ENCODE results near the gene TARS1. TPM values are rescaled to one million over a fixed set of nuclear protein-coding genes. Genes with fewer than 3 reads are reported as not detected.

Gene TARS1
- total and polyA plus RNA-seq, 10 of the 15 experiments (the other 5 are each of a cell fraction or from before 2014, with no cell fraction given) = 163 to 350 (median 228) TPM

DNA sequence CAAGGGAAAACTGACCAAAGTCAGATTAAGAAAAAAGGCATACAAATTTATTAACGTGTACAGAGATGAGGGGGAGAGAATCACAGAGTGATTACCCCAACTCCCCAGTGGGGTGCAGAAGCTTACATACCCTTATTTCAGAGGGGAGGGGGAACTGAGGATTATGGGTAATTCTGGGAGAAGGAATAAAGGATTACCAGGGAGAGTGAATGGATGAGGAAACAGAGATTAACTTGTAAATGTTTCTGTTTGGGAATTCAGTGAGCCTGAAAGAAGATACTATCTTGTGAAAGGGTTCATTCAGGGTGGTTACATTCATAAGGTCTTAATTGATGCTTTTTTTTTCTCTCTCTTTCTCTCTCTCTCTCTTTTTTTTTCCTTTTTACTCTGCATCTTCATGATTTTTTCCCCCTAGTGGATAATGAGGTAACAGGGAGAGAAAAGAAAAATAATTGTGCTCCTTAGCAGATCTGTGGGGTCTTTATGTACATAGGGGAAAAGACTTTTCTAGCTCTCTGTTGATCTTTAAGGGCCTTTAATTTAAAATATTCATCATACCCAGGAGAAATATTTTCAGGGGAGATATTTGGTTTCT lies 49.4 kb downstream of the TARS1 start:
- no peaks in the 10 kb centered on the region for H4K20me1 ChIP-seq (ENCODE audit: control insufficient read depth, insufficient read depth)
- in situ Hi-C loops (cut with MboI) = no loop called here
- DNase-seq (ENCODE audit: low read depth, low spot score) (no peak), FAIRE-seq (no peak), ATAC-seq (no peak)
- H3K4me2 ChIP-seq (ENCODE audit: control insufficient read depth, insufficient read depth) = no peak overlapping the region
- no peak overlapping the region for H3K9ac ChIP-seq (ENCODE audit: control insufficient read depth, insufficient read depth, low read length)
- intact Hi-C loops (cut with micrococcal nuclease; ENCODE audit: unreplicated experiment) = no loop called here
- SMC1A ChIA-PET (ENCODE audit: uncharacterized antibody, unreplicated experiment) = interaction anchor here (0.9 to 1.1 kb wide), 2 partner anchors 9 to 16 kb away, joined by 3 to 6 read pairs; no protein-coding TSS in a partner anchor
- CTCF ChIA-PET = interaction anchor here (0.7 to 1.4 kb wide), 5 partner anchors 9 to 480 kb away, joined by 3 to 4 read pairs (median 3); no protein-coding TSS in a partner anchor
- no peaks in the 10 kb centered on the region for H3K27me3 ChIP-seq (replicated peaks in 1 of 2; ENCODE audit: control insufficient read depth in 2 of 2, insufficient read depth in 2 of 2, low read length in 1 of 2)
- H3K79me2 ChIP-seq (ENCODE audit: control insufficient read depth, insufficient read depth, low read length) = no peaks in the 10 kb centered on the region
- WGBS (ENCODE audit: insufficient coverage, insufficient replicate concordance, low lambda C conversion rate, missing lambda C conversion rate) = 43% methylated on average over 1 of the region's 1 CpG
- no peaks in the 10 kb centered on the region for H3K9me3 ChIP-seq (replicated peaks; ENCODE audit: control insufficient read depth, insufficient read depth, low read length)
- H3K4me3 ChIP-seq = no peak overlapping the region
- no peak overlapping the region for H2AFZ ChIP-seq (ENCODE audit: control insufficient read depth, low read depth, low read length)
- no peaks in the 10 kb centered on the region for H3K36me3 ChIP-seq (ENCODE audit: control insufficient read depth in 2 of 2, insufficient read depth in 2 of 2, low read length in 1 of 2)
- no peaks in the 10 kb centered on the region for H3K4me1 ChIP-seq (ENCODE audit: control insufficient read depth, insufficient read depth, low read length)
- RAD21 ChIA-PET (ENCODE audit: unreplicated experiment) = no interaction called here
- POLR2A ChIA-PET = no interaction called here
- no TSS peak for BruUV-seq (replicated peaks)
- H3K27ac ChIP-seq (ENCODE audit: control insufficient read depth, insufficient read depth) = no peak overlapping the region
- TF ChIP-seq POLR2AphosphoS5 (IDR thresholded peaks at IDR 0.05; ENCODE audit: low read length) = no peak
- no peak for TF ChIP-seq RB1 (IDR thresholded peaks at IDR 0.05; ENCODE audit: borderline replicate concordance)
- TF ChIP-seq NKRF (conservative IDR thresholded peaks at IDR 0.05) = no peak
- no peak for TF ChIP-seq JUNB (IDR thresholded peaks at IDR 0.05)
- TF ChIP-seq SPI1 (IDR thresholded peaks at IDR 0.05; ENCODE audit: borderline replicate concordance, insufficient read depth, low read depth, low read length) = no peak
- TF ChIP-seq IKZF1 (conservative IDR thresholded peaks at IDR 0.05) = no peak
- no peak for TF ChIP-seq SRF (IDR thresholded peaks at IDR 0.05; ENCODE audit: low read depth in 2 of 2, low read length in 2 of 2)
- no peak for TF ChIP-seq BHLHE40 (IDR thresholded peaks at IDR 0.05; ENCODE audit: borderline replicate concordance in 1 of 2, low read depth in 2 of 2, low read length in 1 of 2)
- TF ChIP-seq HDAC6 (IDR thresholded peaks at IDR 0.05; ENCODE audit: unreplicated experiment) = no peak
- no peak for TF ChIP-seq KLF5 (IDR thresholded peaks at IDR 0.05; ENCODE audit: partially characterized antibody)
- TF ChIP-seq, protein P1, sequence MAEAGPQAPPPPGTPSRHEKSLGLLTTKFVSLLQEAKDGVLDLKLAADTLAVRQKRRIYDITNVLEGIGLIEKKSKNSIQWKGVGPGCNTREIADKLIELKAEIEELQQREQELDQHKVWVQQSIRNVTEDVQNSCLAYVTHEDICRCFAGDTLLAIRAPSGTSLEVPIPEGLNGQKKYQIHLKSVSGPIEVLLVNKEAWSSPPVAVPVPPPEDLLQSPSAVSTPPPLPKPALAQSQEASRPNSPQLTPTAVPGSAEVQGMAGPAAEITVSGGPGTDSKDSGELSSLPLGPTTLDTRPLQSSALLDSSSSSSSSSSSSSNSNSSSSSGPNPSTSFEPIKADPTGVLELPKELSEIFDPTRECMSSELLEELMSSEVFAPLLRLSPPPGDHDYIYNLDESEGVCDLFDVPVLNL (IDR thresholded peaks at IDR 0.05; ENCODE audit: low read depth, low read length) = no peak
- no peak for TF ChIP-seq NRF1 (conservative IDR thresholded peaks at IDR 0.05; ENCODE audit: low read depth, low read length)
- no peak for TF ChIP-seq CBFB (IDR thresholded peaks at IDR 0.05; ENCODE audit: low read depth)
- no peak for TF ChIP-seq SMAD5 (IDR thresholded peaks at IDR 0.05; ENCODE audit: low read depth)
- no peak for TF ChIP-seq RELB (IDR thresholded peaks at IDR 0.05; ENCODE audit: low read depth)
- no peak for TF ChIP-seq ZZZ3 (IDR thresholded peaks at IDR 0.05; ENCODE audit: control insufficient read depth, insufficient read length, low read depth)
